GM12891 (cell line): ENCODE measurements around the gene SMIM43.

Experiments used
- PAX5 ChIP-seq: IDR thresholded peaks from 2 replicates; pipeline ENCODE4 v1.6.1; 2011; ENCODE audit warnings: low read length, moderate library complexity, mild to moderate bottlenecking; ENCODE audit not compliant: insufficient read depth, severe bottlenecking
- POLR2A ChIP-seq: IDR thresholded peaks from 2 replicates; pipeline ENCODE4 v1.6.1; 2011; ENCODE audit warnings: low read depth, low read length, control low read depth
- POLR2AphosphoS5 ChIP-seq: IDR thresholded peaks from 2 replicates; pipeline ENCODE4 v1.6.1; 2011; ENCODE audit warnings: low read depth, low read length, control low read depth
- SPI1 ChIP-seq: IDR thresholded peaks from 2 replicates; pipeline ENCODE4 v1.6.1; 2011; ENCODE audit warnings: low read depth, low read length, control low read depth
- TAF1 ChIP-seq: IDR thresholded peaks from 2 replicates; pipeline ENCODE4 v1.6.1; 2011; ENCODE audit warnings: low read depth, low read length, control low read depth

- TF ChIP-seq POLR2A (no peak), POLR2AphosphoS5 (no peak), SPI1 (no peak), TAF1 (no peak), PAX5 (no peak)
Measured at GRCh38 chr4:121736735-121737351, 28.1 kb downstream of the SMIM43 start.
